Stimulated activated CD4-positive, alpha-beta T cell treated with anti-CD3 and anti-CD28 coated beads, Interleukin-1b, Interleukin-23, amount 100 ng/mL, for 1 hour (primary cell): ENCODE measurements around the gene LRP10.

Experiments used
- DNase-seq, 2 donors: peaks; one replicate each; pipeline ENCODE4 v3.0.0-alpha.2; 2020; ENCODE audit warnings: low read depth in 2 of 2

Gene LRP10

DNA sequence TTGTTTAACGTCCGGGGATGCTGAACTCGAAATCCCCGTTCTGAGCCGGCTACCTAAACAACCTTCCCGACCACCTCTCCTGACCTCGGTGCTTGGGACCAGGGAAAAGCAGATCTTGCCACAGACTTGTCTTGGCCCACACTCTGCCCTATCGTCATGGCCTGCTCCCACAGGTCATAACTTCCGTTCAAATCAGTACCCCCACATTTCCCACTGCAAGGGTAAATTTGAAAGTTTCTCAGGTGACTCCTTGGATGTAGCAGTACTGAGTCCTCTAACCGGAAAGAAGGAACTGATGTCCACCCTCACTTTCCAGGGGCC lies 48.0 kb downstream of the LRP10 start:
- no peak for DNase-seq

DNA sequence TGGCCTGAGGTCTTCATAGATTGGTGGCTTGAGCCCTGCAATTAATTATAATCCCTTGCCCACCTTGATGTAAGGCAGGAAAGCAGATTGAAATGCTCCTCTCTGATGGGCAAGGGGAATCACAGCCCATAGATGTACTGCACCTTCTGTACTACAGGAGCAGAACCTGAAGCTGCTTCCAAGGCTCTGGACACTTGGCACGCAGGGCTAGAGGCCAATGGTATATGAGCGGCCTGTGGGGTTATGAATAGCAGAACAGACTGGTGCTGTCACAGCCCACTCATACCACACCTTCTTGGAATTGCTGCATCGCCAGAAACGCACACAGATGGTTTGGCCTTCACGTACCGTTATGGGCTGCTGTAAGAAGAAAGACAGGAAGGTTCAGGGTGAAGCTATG lies 49.2 kb downstream of the LRP10 start:
- no peak for DNase-seq

DNA sequence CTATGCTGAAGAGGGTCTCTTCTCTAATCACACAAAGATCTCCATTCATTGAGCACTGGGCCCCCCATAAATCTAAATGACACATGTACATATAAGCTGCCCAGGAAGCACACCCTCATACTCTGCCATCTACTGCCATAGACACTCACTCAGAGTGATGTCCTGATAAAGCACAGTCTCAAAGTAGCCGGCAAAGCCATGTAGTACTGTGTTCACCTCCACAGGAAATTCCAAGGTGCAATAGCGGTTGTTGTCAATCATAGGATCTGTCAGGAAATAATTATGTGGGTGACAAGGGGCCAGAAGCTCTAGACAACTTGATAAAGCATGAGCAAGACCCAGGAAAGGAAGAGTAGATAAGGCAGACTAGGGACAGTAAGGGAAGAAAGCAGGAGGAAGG lies 50.8 kb downstream of the LRP10 start:
- no peak for DNase-seq

DNA sequence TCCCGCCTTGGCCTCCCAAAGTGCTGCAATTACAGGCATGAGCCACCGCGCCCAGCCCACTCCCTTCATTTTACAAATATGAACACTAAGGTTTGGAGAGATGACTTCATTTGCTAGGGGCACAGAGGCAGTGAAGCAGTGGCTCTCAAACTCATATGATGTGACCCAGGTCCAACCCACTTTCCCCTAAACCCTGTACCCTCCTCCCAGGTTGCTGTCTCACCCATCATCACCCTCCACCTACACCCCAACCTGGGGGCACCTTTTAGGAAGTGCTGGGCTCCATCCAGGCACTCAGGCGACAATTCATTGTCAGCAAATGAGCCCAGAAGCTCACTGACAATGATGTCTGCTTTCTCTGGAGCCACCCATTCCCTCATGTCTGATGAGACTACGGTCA lies 52.2 kb downstream of the LRP10 start:
- DNase-seq = no peak

DNA sequence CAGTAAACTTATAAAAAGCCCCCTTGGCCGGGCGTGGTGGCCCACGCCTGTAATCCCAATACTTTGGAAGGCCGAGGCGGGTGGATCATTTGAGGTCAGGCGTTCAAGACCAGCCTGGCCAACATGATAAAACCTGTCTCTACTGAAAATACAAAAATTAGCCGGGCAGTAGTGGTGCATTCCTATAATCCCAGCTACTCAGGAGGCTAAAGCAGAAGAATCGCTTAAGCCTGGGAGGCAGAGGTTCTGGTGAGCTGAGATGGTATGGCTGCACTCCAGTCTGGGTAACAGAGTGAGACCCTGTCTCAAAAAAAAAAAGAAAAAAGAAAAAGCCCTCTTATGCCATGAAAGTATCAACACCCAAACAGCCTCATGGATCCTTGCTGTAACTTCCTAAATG lies 54.0 kb downstream of the LRP10 start:
- no peak for DNase-seq

DNA sequence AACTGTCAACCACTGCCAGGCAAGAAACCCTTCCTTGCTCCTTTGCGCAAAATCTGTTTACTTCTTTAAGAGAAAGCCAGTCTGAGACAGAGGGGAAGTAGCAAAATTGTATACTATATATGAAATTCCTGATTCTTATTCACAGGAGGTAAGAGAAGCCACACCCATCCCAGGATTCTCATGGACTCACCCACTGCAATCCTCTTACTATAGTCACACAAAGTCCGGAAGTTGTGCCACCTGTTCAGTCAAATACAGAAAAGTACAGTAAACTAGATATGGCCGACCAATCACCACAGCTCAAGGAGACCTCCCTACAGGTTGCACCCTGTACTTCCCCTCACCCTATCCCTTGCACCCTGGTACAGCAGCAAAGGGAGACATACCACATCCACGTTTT lies 54.8 kb downstream of the LRP10 start:
- DNase-seq = no peak

DNA sequence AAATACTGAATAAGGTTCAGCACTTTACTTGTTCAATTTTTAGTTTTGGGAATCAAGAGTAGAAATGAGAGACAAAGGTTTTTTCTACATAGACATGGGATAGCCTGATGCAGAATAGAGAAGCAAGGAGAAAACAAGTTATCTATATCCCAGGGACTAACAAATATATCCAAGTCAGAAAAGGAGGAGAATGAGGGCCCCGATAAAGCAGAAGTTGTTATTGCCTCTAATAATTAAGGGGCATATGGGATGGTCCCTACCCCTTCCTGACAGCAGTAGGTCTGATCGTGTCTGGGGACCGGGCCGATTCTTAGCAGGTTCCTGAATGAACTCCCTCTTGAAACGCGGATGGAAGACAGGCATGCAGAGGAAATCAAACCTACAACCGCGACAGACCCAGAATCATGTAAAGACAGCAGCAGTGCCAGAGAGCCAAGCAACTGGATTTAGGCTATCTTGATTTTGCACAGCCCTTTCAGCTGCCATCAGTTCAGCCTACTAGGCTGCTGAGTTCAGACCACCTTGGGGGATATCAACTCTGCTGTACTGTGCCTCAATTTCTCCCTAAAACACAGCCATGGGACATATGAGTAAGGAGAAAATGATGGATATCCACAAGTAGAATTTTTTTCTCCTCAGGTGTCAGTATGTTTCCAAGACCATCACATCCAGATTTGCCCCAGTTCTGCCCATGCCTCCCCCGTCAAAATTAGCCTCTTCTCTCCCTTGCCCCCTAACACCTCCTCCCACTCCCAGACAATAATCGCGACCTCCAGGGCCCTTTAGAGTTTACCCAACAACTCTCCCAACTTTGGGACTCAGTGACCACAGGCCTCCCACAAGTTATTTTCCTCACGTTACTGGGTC lies 56.9 kb downstream of the LRP10 start:
- DNase-seq = peak in 1 of 2 donors; percentile 11

DNA sequence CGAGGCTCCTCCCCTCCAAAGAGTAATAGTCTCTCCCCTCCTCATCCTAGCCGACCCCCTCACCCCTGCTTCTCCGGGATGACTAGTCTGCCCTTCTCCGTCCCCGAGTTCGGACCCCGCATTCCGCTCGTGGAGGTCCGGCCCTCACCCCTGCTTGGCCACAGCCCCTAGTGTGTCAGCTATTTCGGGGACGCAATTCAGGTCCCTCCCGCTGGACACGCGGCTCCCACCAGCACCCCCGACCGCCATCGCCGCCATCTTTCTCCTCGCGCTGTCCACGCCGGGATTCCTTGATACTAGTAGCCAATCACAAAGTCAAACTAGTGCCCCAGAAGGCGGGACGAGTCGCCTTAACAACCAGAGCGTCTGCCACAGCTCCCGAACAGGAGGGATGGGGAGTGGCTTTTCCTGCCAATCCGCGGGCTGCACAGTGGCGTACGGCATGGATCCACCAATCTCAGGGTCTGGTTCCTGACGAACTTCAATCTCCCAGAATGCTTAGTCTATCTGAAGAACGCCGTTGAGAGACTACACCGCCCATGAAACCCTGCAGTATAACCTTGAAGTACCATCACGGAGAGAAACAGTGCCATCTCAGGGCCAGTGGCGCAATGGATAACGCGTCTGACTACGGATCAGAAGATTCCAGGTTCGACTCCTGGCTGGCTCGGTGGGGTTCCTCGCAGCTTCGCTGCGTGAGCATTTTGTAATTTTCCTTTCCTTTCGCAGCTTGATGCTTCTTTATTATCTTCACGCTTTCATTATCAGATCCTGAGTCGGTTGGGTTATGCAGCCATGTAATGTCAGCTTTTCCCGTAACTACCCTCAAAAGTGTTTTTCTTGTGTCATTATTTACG lies 57.8 kb downstream of the LRP10 start, which contains the start of gene PRMT5:
Gene PRMT5 (minus strand): TSS at position 273 of the 857 bp plus-strand sequence. CDS start 15 bp downstream, at position 258.
- DNase-seq = peak; percentile 95 to 98

DNA sequence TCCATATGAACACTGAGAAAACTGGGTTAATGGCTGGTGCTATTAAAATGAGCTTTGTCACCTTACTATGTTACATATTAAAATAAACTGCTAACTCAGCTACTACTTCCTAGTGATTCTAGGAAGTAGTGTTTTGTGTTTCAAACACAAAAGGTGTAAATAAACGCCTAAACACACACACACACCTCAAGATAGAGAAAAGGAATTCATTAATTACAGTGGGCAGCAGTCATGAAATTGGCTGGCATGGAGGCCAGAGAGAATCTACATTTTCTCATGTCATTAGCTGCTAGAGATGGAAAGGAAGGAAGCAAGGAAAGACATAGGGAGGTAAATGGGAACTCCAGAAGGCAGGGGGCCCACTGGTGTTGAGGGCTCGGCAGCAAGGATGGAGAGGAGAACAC lies 58.4 kb downstream of the LRP10 start:
- no peak for DNase-seq
